ENCODE results near the gene TIMM29.

GRCh38 chr19:10898633-10899032, 30.0 kb upstream of the TIMM29 start:
- TF ChIP-seq CTCF (IDR thresholded peaks at IDR 0.05; ENCODE audit: insufficient read depth, low read length, poor library complexity, severe bottlenecking) (no peak), EZH2phosphoT487 (conservative IDR thresholded peaks at IDR 0.05; ENCODE audit: low read length) (no peak)

Data from SU-DHL-6 (cell line).